Neutrophil (primary cell): ENCODE measurements around the gene NFU1.
"Not testable (repeated sequence)": the region's sequence is repeated elsewhere in the genome, so short reads cannot be mapped to it uniquely, and the experiment has no call there.

Experiments used
- H3K27ac ChIP-seq: fragments of 200-600 bp; sonication (generic); 2 replicates; pipeline ENCODE4 v1.5.1; 2016; ENCODE audit warnings: mild to moderate bottlenecking, moderate library complexity
- H3K27me3 ChIP-seq: fragments of 200-600 bp; sonication (generic); 2 replicates; pipeline ENCODE4 v1.6.0; 2016; ENCODE audit warnings: mild to moderate bottlenecking
- H3K36me3 ChIP-seq: fragments of 200-600 bp; sonication (generic); 2 replicates; pipeline ENCODE4 v1.5.1; 2017
- H3K4me1 ChIP-seq, 2 experiments: fragments of 200-600 bp in 1 of 2; sonication (generic) in 1 of 2; 1 replicate in 1 of 2; 2 replicates in 1 of 2; pipeline versions ENCODE4 v1.5.1 to v1.6.1; 2013 to 2016; ENCODE audit warnings: low read depth in 1 of 2, low read length in 1 of 2, mild to moderate bottlenecking in 1 of 2, moderate library complexity in 1 of 2; ENCODE audit not compliant: control insufficient read depth in 1 of 2, insufficient read depth in 1 of 2
- H3K4me3 ChIP-seq, 2 experiments: fragments of 200-600 bp in 1 of 2; sonication (generic) in 1 of 2; 1 replicate in 1 of 2; 2 replicates in 1 of 2; pipeline ENCODE4 v1.5.1; 2013 to 2016; ENCODE audit warnings: low read depth in 1 of 2, low read length in 1 of 2, mild to moderate bottlenecking in 1 of 2, moderate library complexity in 1 of 2
- H3K9me3 ChIP-seq: fragments of 200-600 bp; sonication (generic); 2 replicates; pipeline ENCODE4 v1.5.1; 2016
- TF ChIP-seq, protein P1 (sequence below): fragments of 200-600 bp; sonication (generic); IDR thresholded peaks from 2 replicates; pipeline ENCODE4 v1.5.1; 2016; ENCODE audit warnings: antibody characterized with exemption

NFU1 gene

DNA sequence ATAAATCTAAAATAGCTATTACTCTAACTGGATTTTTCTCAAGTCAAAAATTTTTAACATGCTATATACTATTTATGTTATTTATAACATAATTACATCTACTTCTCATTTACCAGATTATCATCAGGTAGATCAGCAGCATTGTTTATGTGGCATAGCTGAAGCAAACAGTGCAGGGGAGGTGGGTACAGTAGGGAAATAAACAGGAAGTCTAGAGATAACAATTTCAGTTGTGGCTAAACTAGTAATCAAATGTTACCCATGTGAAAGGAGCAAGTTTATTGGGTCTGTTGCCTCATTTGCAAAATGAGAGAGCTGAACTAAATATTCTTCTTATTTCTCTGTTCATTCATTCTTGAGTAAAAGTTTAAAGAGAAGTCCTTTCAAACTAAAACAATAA, 77.9 kb downstream of the NFU1 start:
- TF ChIP-seq, protein P1, sequence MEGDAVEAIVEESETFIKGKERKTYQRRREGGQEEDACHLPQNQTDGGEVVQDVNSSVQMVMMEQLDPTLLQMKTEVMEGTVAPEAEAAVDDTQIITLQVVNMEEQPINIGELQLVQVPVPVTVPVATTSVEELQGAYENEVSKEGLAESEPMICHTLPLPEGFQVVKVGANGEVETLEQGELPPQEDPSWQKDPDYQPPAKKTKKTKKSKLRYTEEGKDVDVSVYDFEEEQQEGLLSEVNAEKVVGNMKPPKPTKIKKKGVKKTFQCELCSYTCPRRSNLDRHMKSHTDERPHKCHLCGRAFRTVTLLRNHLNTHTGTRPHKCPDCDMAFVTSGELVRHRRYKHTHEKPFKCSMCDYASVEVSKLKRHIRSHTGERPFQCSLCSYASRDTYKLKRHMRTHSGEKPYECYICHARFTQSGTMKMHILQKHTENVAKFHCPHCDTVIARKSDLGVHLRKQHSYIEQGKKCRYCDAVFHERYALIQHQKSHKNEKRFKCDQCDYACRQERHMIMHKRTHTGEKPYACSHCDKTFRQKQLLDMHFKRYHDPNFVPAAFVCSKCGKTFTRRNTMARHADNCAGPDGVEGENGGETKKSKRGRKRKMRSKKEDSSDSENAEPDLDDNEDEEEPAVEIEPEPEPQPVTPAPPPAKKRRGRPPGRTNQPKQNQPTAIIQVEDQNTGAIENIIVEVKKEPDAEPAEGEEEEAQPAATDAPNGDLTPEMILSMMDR, result no peak
- H3K4me3 ChIP-seq, result no peak overlapping the region
- H3K36me3 ChIP-seq, result peaks cover 86% of the 10 kb centered on the region
- H3K27me3 ChIP-seq, result no peaks in the 10 kb centered on the region
- H3K27ac ChIP-seq, result no peak overlapping the region
- no peaks in the 10 kb centered on the region for H3K4me1 ChIP-seq
- no peaks in the 10 kb centered on the region for H3K9me3 ChIP-seq

DNA sequence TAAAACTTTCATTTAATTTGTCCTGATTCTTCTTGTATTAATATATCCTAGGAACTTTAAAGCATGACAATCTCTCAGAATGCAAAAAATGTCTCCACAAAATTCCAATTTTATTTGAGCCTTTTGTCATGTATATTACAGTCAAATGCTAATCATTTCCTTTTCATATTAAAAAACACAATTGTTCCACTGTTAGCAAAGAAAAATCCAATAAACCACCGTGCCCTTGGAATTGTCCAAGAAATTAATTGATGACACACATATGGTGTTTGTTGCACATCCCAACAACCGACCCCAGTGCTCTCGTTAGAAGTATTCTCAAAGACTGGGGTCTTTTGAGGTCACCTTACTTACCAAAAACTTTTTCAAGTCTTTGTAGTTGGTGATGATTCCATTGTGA, 78.3 kb downstream of the NFU1 start:
- peaks cover 90% of the 10 kb centered on the region for H3K36me3 ChIP-seq
- H3K9me3 ChIP-seq, result no peaks in the 10 kb centered on the region
- H3K27me3 ChIP-seq, result no peaks in the 10 kb centered on the region
- no peak overlapping the region for H3K27ac ChIP-seq
- no peaks in the 10 kb centered on the region for H3K4me1 ChIP-seq
- no peak overlapping the region for H3K4me3 ChIP-seq
- TF ChIP-seq, protein P1, result no peak

DNA sequence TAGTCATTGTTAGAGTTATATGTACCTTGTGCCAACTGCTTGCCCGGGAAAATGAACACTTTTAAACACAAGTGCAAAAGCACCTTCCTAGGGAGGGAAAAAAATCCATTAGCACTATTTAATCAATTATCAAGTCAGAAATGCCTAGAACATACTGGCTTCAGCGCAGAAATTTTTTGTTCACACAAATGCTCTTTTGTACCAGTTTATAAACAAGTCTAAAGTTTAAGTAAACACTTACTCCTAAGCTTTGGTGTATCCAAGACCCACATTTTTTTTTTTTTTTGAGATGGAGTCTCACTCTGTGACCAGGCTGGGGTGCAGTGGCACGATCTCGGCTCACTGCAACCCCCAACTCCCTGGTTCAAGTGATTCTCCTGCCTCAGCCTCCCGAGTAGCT, 80.8 kb downstream of the NFU1 start:
- no peaks in the 10 kb centered on the region for H3K9me3 ChIP-seq
- no peak overlapping the region for H3K27ac ChIP-seq
- peaks cover 88% of the 10 kb centered on the region for H3K36me3 ChIP-seq
- H3K4me3 ChIP-seq, result no peak overlapping the region
- H3K4me1 ChIP-seq, result no peaks in the 10 kb centered on the region
- no peaks in the 10 kb centered on the region for H3K27me3 ChIP-seq
- TF ChIP-seq, protein P1, result no peak

DNA sequence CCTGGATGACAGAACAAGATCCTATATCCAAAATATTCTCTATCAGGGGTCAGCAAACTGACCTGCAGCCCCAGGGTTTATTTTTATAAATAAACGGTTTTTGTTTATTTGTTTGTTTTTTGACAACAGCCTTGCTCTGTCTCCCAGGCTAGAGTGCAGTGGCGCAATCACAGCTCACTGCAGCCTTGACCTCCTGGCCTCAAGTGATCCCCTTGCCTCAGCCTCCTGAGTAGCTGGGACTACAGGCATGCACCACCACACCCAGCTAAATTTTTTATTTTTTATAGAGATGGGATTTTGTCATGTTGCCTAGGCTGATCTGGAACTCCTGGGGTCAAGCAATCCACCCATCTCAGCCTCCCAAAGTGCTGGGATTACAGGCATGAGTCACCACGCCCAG, 82.3 kb downstream of the NFU1 start:
- not testable (repeated sequence) for H3K27me3 ChIP-seq, H3K4me3 ChIP-seq, H3K9me3 ChIP-seq, H3K4me1 ChIP-seq, H3K27ac ChIP-seq
- peaks cover 80% of the 10 kb centered on the region for H3K36me3 ChIP-seq

DNA sequence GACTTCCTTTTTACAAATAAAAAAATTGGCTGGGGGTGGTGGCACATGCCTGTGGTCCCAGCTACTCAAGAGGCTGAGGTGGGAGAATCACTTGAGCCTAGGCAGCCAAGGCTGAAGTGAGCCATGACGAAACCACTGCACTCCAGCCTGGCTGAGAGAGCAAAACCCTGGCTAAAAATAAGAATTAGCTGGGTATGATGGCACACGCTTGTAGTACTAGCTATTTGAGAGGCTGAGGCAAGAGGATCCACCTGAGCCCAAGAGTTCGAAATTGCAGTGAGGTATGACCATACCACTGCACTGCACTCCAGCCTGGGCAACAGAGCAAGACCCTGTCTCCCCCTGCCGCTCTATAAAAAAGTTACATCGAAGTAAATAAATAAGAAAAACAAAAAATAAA, 83.9 kb downstream of the NFU1 start:
- Histone ChIP-seq H3K27me3 (no peaks in the 10 kb centered on the region), H3K4me3 (no peak overlapping the region), H3K36me3 (peaks cover 81% of the 10 kb centered on the region), H3K27ac (no peak overlapping the region), H3K9me3 (no peaks in the 10 kb centered on the region), H3K4me1 (no peaks in the 10 kb centered on the region)
- TF ChIP-seq, protein P1, result no peak

DNA sequence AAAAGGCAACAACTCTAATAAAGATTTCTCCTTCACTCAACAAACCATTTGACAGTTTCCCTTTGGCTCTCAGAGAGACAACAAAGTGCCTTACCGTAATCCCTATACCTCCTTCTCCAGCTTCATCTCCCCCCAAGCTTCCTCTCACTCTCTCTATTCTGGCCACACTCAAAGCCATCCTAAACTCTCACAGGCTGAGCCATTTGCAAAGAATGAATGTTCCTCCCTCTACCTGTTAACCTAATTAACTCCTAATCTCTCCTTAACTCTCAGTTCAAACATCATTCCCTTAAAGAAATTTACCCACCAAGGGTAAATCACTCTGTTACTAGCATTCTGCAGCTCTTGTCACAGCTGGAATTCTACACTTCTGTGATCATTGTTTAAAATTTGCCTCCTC, 88.5 kb downstream of the NFU1 start:
- TF ChIP-seq, protein P1, result no peak
- Histone ChIP-seq H3K27ac (no peak overlapping the region), H3K4me3 (no peak overlapping the region), H3K4me1 (no peaks in the 10 kb centered on the region), H3K9me3 (no peaks in the 10 kb centered on the region), H3K36me3 (peaks cover 79% of the 10 kb centered on the region), H3K27me3 (no peaks in the 10 kb centered on the region)
